Smooth muscle cell (in vitro differentiated cells): ENCODE measurements around the gene SMIM29. TPM values are rescaled to one million over a fixed set of nuclear protein-coding genes. Genes with fewer than 3 reads are reported as not detected.
"Not testable (repeated sequence)": the region's sequence is repeated elsewhere in the genome, so short reads cannot be mapped to it uniquely, and the experiment has no call there.

Experiments used
- DNase-seq: peaks from one replicate; lab custom pipeline; 2025; ENCODE audit not compliant: unreplicated experiment; lab: John Stamatoyannopoulos, UW
- H2AFZ ChIP-seq: fragments of 200-600 bp; sonication (generic); 2 replicates; pipeline ENCODE4 v1.6.0; 2016; ENCODE audit warnings: antibody characterized with exemption, low read depth, mild to moderate bottlenecking
- H3F3A ChIP-seq: fragments of 200-600 bp; sonication (generic); 2 replicates; pipeline ENCODE4 v1.6.0; 2017; ENCODE audit warnings: antibody characterized with exemption, low read depth
- H3K27ac ChIP-seq: fragments of 200-600 bp; sonication (generic); 2 replicates; pipeline ENCODE4 v1.5.1; 2016; ENCODE audit warnings: low read depth, mild to moderate bottlenecking
- H3K27me3 ChIP-seq: fragments of 200-600 bp; sonication (generic); 2 replicates; pipeline ENCODE4 v1.6.1; 2016; ENCODE audit warnings: low read depth, mild to moderate bottlenecking
- H3K36me3 ChIP-seq: fragments of 200-600 bp; sonication (generic); 2 replicates; pipeline ENCODE4 v1.5.1; 2016; ENCODE audit warnings: low read depth
- H3K4me1 ChIP-seq: fragments of 200-600 bp; sonication (generic); 2 replicates; pipeline ENCODE4 v1.5.1; 2016; ENCODE audit warnings: low read depth
- H3K4me2 ChIP-seq: fragments of 200-600 bp; sonication (generic); 2 replicates; pipeline ENCODE4 v1.6.0; 2016; ENCODE audit warnings: mild to moderate bottlenecking
- H3K4me3 ChIP-seq: fragments of 200-600 bp; sonication (generic); 2 replicates; pipeline ENCODE4 v1.5.1; 2016; ENCODE audit warnings: mild to moderate bottlenecking
- H3K79me2 ChIP-seq: fragments of 200-600 bp; sonication (generic); 2 replicates; pipeline ENCODE4 v1.6.0; 2016; ENCODE audit warnings: low read depth, mild to moderate bottlenecking
- H3K9ac ChIP-seq: fragments of 200-600 bp; sonication (generic); 2 replicates; pipeline ENCODE4 v1.6.0; 2016; ENCODE audit warnings: low read depth
- H3K9me3 ChIP-seq: fragments of 200-600 bp; sonication (generic); replicated peaks from 2 replicates; pipeline ENCODE4 v1.5.1; 2016; ENCODE audit warnings: low read depth
- H4K20me1 ChIP-seq: fragments of 200-600 bp; sonication (generic); 2 replicates; pipeline ENCODE4 v1.6.0; 2016; ENCODE audit warnings: low read depth
- CTCF ChIP-seq: fragments of 200-600 bp; sonication (generic); IDR thresholded peaks from 2 replicates; pipeline ENCODE4 v1.5.1; 2017; ENCODE audit warnings: borderline replicate concordance, mild to moderate bottlenecking, antibody characterized with exemption; ENCODE audit not compliant: insufficient read depth, poor library complexity, severe bottlenecking
- WGBS: methylation state at CpG from one replicate; pipeline ENCODE4 v1.1.7; 2016; ENCODE audit warnings: low lambda C conversion rate; 5-methylcytosine and 5-hydroxymethylcytosine counted together
- polyA plus RNA-seq: library from polyadenylated mRNA; unstranded; fragments of >200 nt; fragmentation: Nextera tagmentation; extraction: Ambion mirVana; gene quantifications from 2 replicates; pipeline ENCODE4 v1.2.1, GENCODE V29; 2016
- total RNA-seq: library from RNA; depleted of rRNA; stranded (reverse); fragments of >200 nt; gene quantifications from 2 replicates; pipeline ENCODE4 v1.2.3, GENCODE V29; 2014

SMIM29 gene
- total and polyA plus RNA-seq, 2 experiments from 2014 or later = 29.2 to 29.7 TPM

GRCh38 chr6:34260576-34261267, 11.9 kb upstream of the SMIM29 start:
- no peaks in the 10 kb centered on the region for H4K20me1 ChIP-seq
- no peak overlapping the region for H3K27ac ChIP-seq
- no peaks in the 10 kb centered on the region for H3F3A ChIP-seq
- WGBS = 91% methylated on average over 17 of the region's 17 CpGs
- H3K4me2 ChIP-seq = no peak overlapping the region
- no peaks in the 10 kb centered on the region for H3K79me2 ChIP-seq
- no peak for TF ChIP-seq CTCF
- H2AFZ ChIP-seq = no peak overlapping the region
- no peak overlapping the region for H3K9ac ChIP-seq
- no peak overlapping the region for H3K4me3 ChIP-seq
- H3K27me3 ChIP-seq = no peaks in the 10 kb centered on the region
- no peaks in the 10 kb centered on the region for H3K9me3 ChIP-seq
- no peaks in the 10 kb centered on the region for H3K4me1 ChIP-seq
- DNase-seq = no peak
- H3K36me3 ChIP-seq = no peaks in the 10 kb centered on the region

GRCh38 chr6:34259529-34260069, 10.8 kb upstream of the SMIM29 start:
- H3K4me1 ChIP-seq = no peaks in the 10 kb centered on the region
- TF ChIP-seq CTCF = no peak
- 97% methylated on average over 6 of the region's 6 CpGs for WGBS

GRCh38 chr6:34252395-34252794, 3.6 kb upstream of the SMIM29 start:
- not testable (repeated sequence) for H2AFZ ChIP-seq, H3K4me3 ChIP-seq, H3F3A ChIP-seq, H3K4me2 ChIP-seq, H3K9me3 ChIP-seq, H3K9ac ChIP-seq, H3K4me1 ChIP-seq, H3K36me3 ChIP-seq, DNase-seq, H3K79me2 ChIP-seq, H4K20me1 ChIP-seq, H3K27ac ChIP-seq, H3K27me3 ChIP-seq
- 92% methylated on average over 2 of the region's 2 CpGs for WGBS

More at GRCh38 chr6:34259529-34260069, 10.8 kb upstream of the SMIM29 start:
- no peaks in the 10 kb centered on the region for H3F3A ChIP-seq
- no peak overlapping the region for H3K9ac ChIP-seq
- H3K27ac ChIP-seq = no peak overlapping the region
- H3K79me2 ChIP-seq = no peaks in the 10 kb centered on the region
- H3K4me3 ChIP-seq = no peak overlapping the region
- H4K20me1 ChIP-seq = no peaks in the 10 kb centered on the region
- DNase-seq = no peak
- no peaks in the 10 kb centered on the region for H3K27me3 ChIP-seq
- H3K9me3 ChIP-seq = no peaks in the 10 kb centered on the region
- H2AFZ ChIP-seq = no peak overlapping the region
- H3K36me3 ChIP-seq = no peaks in the 10 kb centered on the region
- no peak overlapping the region for H3K4me2 ChIP-seq

GRCh38 chr6:34249469-34250261, 859 bp upstream of the SMIM29 start:
- Histone ChIP-seq H3K27ac (peak overlapping the region; percentile 58), H4K20me1 (no peaks in the 10 kb centered on the region), H3K4me2 (peak overlapping the region; percentile 92), H3K36me3 (no peaks in the 10 kb centered on the region), H3K27me3 (no peaks in the 10 kb centered on the region), H3K9ac (peak overlapping the region; percentile 83), H3K4me1 (no peaks in the 10 kb centered on the region), H3K9me3 (no peaks in the 10 kb centered on the region), H3F3A (peaks cover 9% of the 10 kb centered on the region), H3K4me3 (peak overlapping the region; percentile 75), H2AFZ (peak overlapping the region; percentile 99), H3K79me2 (no peaks in the 10 kb centered on the region)
- no peak for DNase-seq
- WGBS = 53% methylated on average over 17 of the region's 18 CpGs
- TF ChIP-seq CTCF = no peak
